GM12878 (cell line): ENCODE results near the gene DNAJC13. TPM values are rescaled to one million over a fixed set of nuclear protein-coding genes. Genes with fewer than 3 reads are reported as not detected.

Experiments
- ATAC-seq: fragments of 200-7000 bp; cut with Tn5 transposase; 3 replicates; pipeline ENCODE4 v1.9.1; 2020; ENCODE audit warnings: mild to moderate bottlenecking, moderate library complexity
- BruUV-seq: library from RNA; stranded (reverse); fragments of 400-500 nt; replicated peaks from 2 replicates; lab custom pipeline; 2021; lab: Mats Ljungman, UMichigan
- CTCF ChIA-PET: fragments of 300-600 bp; sonication (Branson Sonifier 250); formaldehyde crosslinking; extraction: SDS; loops from one replicate; lab custom pipeline; 2021; ENCODE audit warnings: inconsistent platforms; lab: Yijun Ruan, JAX
- POLR2A ChIA-PET: fragments of 350-600 bp; formaldehyde crosslinking; extraction: SDS; loops from one replicate; lab custom pipeline; 2021; ENCODE audit warnings: inconsistent platforms; lab: Charles Lee
- RAD21 ChIA-PET: fragments of 300-600 bp; sonication (Branson Sonifier 250); formaldehyde crosslinking; loops from one replicate; lab custom pipeline; 2023; ENCODE audit warnings: antibody characterized with exemption; ENCODE audit not compliant: unreplicated experiment; lab: Charles Lee
- SMC1A ChIA-PET: fragments of 300-600 bp; sonication (Branson Sonifier 250); formaldehyde crosslinking; loops from one replicate; lab custom pipeline; 2023; ENCODE audit not compliant: unreplicated experiment, uncharacterized antibody; lab: Charles Lee
- DNase-seq: peaks from one replicate; pipeline ENCODE4 v3.0.0-alpha.2; 2011; ENCODE audit warnings: low read depth, low spot score
- FAIRE-seq: peaks from 3 replicates; lab custom pipeline; 2011; peaks lifted over from hg19 to GRCh38; lab: Jason Lieb, UNC
- H2AFZ ChIP-seq: 2 replicates; pipeline ENCODE4 v1.6.0; 2011; ENCODE audit warnings: low read depth, low read length, control low read depth; ENCODE audit not compliant: control insufficient read depth
- H3K27ac ChIP-seq: 2 replicates; pipeline ENCODE4 v1.5.1; 2011; ENCODE audit warnings: control low read depth; ENCODE audit not compliant: control insufficient read depth, insufficient read depth
- H3K27me3 ChIP-seq, 2 experiments: replicated peaks in 1 of 2; 2 replicates each; pipeline versions ENCODE4 v1.6.0 to v1.6.1; 2011; ENCODE audit warnings: low read length in 1 of 2; ENCODE audit not compliant: control insufficient read depth in 2 of 2, insufficient read depth in 2 of 2
- H3K36me3 ChIP-seq, 2 experiments: 2 replicates each; pipeline ENCODE4 v1.5.1; 2011; ENCODE audit warnings: low read length in 1 of 2; ENCODE audit not compliant: control insufficient read depth in 2 of 2, insufficient read depth in 2 of 2
- H3K4me1 ChIP-seq: 2 replicates; pipeline ENCODE4 v1.6.1; 2011; ENCODE audit warnings: mild to moderate bottlenecking, low read length, moderate library complexity, mixed read lengths; ENCODE audit not compliant: control insufficient read depth, insufficient read depth
- H3K4me2 ChIP-seq: 2 replicates; pipeline ENCODE4 v1.6.0; 2011; ENCODE audit warnings: control low read depth; ENCODE audit not compliant: control insufficient read depth, insufficient read depth
- H3K4me3 ChIP-seq: fragments of 200-600 bp; sonication (generic); 2 replicates; pipeline ENCODE4 v1.5.1; 2016
- H3K79me2 ChIP-seq: 2 replicates; pipeline ENCODE4 v1.6.0; 2011; ENCODE audit warnings: low read length; ENCODE audit not compliant: control insufficient read depth, insufficient read depth
- H3K9ac ChIP-seq: 2 replicates; pipeline ENCODE4 v1.8.0; 2011; ENCODE audit warnings: low read length, control low read depth, mixed read lengths; ENCODE audit not compliant: control insufficient read depth, insufficient read depth
- H3K9me3 ChIP-seq: replicated peaks from 3 replicates; pipeline ENCODE4 v1.5.1; 2011; ENCODE audit warnings: mild to moderate bottlenecking, low read length; ENCODE audit not compliant: control insufficient read depth, insufficient read depth
- H4K20me1 ChIP-seq: 2 replicates; pipeline ENCODE4 v1.6.0; 2011; ENCODE audit not compliant: control insufficient read depth, insufficient read depth
- ATF2 ChIP-seq: IDR thresholded peaks from 2 replicates; pipeline ENCODE4 v1.6.1; 2012; ENCODE audit warnings: low read length, inconsistent platforms
- ATF3 ChIP-seq: IDR thresholded peaks from 2 replicates; pipeline ENCODE4 v1.6.1; 2011; ENCODE audit warnings: low read depth, mild to moderate bottlenecking, low read length, moderate library complexity, borderline replicate concordance; ENCODE audit errors: extremely low read depth
- CEBPB ChIP-seq, 2 experiments: fragments of 150-350 bp in 1 of 2; IDR thresholded peaks; 2 replicates each; pipeline ENCODE4 v1.6.1; 2012 to 2014; ENCODE audit warnings: low read depth in 2 of 2, low read length in 2 of 2, borderline replicate concordance in 1 of 2, inconsistent platforms in 1 of 2
- CHD2 ChIP-seq: IDR thresholded peaks from 2 replicates; pipeline ENCODE4 v1.6.1; 2011; ENCODE audit warnings: low read depth, low read length, improper control_type of control experiment, borderline replicate concordance
- MTA3 ChIP-seq: IDR thresholded peaks from 2 replicates; pipeline ENCODE4 v1.6.1; 2012; ENCODE audit warnings: low read length, inconsistent platforms, borderline replicate concordance
- MXI1 ChIP-seq: fragments of 150-350 bp; IDR thresholded peaks from 2 replicates; pipeline ENCODE4 v1.6.1; 2011; ENCODE audit warnings: low read depth, mild to moderate bottlenecking, inconsistent platforms, low read length, improper control_type of control experiment
- PBX3 ChIP-seq: IDR thresholded peaks from 2 replicates; pipeline ENCODE4 v1.6.1; 2011; ENCODE audit warnings: mild to moderate bottlenecking, low read depth, low read length, moderate library complexity; ENCODE audit not compliant: insufficient replicate concordance
- STAT1 ChIP-seq: fragments of 450-650 bp; conservative IDR thresholded peaks from 2 replicates; pipeline ENCODE4 v1.6.1; 2014; ENCODE audit warnings: antibody characterized with exemption, mild to moderate bottlenecking
- TARDBP ChIP-seq: IDR thresholded peaks from 2 replicates; pipeline ENCODE4 v1.6.1; 2016; ENCODE audit warnings: borderline replicate concordance
- USF1 ChIP-seq: IDR thresholded peaks from 2 replicates; pipeline ENCODE4 v1.6.1; 2011; ENCODE audit warnings: borderline replicate concordance, low read depth, mild to moderate bottlenecking, moderate library complexity, mixed read lengths, low read length; ENCODE audit not compliant: insufficient read depth; ENCODE audit errors: extremely low read length
- YY1 ChIP-seq: IDR thresholded peaks from 2 replicates; pipeline ENCODE4 v1.6.1; 2011; ENCODE audit warnings: low read depth, mild to moderate bottlenecking, low read length
- ZSCAN29 ChIP-seq: fragments of 450-650 bp; IDR thresholded peaks from 2 replicates; pipeline ENCODE4 v1.6.1; 2017; ENCODE audit warnings: mild to moderate bottlenecking, moderate library complexity
- WGBS: methylation state at CpG from one replicate; pipeline ENCODE4 v1.1.6; 2016; ENCODE audit warnings: low lambda C conversion rate; ENCODE audit not compliant: insufficient replicate concordance, insufficient coverage; ENCODE audit errors: missing lambda C conversion rate; 5-methylcytosine and 5-hydroxymethylcytosine counted together
- in situ Hi-C: fragments of 300-500 bp; cut with MboI; formaldehyde crosslinking; loops from 9 replicates; pipeline ENCODE4 v1.14.3; 2018; ENCODE audit warnings: mixed read lengths
- intact Hi-C: fragments of 100-400 bp; cut with micrococcal nuclease; formaldehyde crosslinking; loops from one replicate; pipeline ENCODE4 v1.14.2; 2022; ENCODE audit not compliant: unreplicated experiment
- polyA plus RNA-seq, 11 experiments: library from polyadenylated mRNA; depleted of rRNA in 4 of 11; unstranded in 6 of 11; stranded (reverse) in 5 of 11; fragments of >200 nt; fragmentation: Nextera tagmentation in 4 of 11; fragmentation: Illumina TruSeq in 1 of 11; extraction: Ambion mirVana in 4 of 11; extraction: Trizol in 1 of 11; gene quantifications; 1 replicate in 1 of 11; 2 replicates in 10 of 11; pipeline versions ENCODE4 v1.2.1 to v1.2.3, GENCODE V29; 2011 to 2016; ENCODE audit warnings: inconsistent platforms in 2 of 11, missing spikeins in 2 of 11, low read depth in 1 of 11
- total RNA-seq, 4 experiments: library from RNA; depleted of rRNA in 3 of 4; stranded (reverse); fragments of >200 nt in 3 of 4; fragmentation: Illumina TruSeq in 1 of 4; extraction: Trizol in 1 of 4; gene quantifications; 2 replicates each; pipeline versions ENCODE4 v1.2.1 to v1.2.3, GENCODE V29; 2013 to 2021

The DNAJC13 gene
- total and polyA plus RNA-seq, 10 of the 15 experiments (the other 5 are each of a cell fraction or from before 2014, with no cell fraction given), result 8.3 to 33.9 (median 17.0) TPM

GRCh38 chr3:132504375-132504933, 87.2 kb downstream of the DNAJC13 start:
- in situ Hi-C loops, result no loop called here
- no peak overlapping the region for H3K4me3 ChIP-seq
- no TSS peak for BruUV-seq
- TF ChIP-seq TARDBP, result no peak
- ChIA-PET CTCF (interaction anchor here (0.7 to 1.3 kb wide), 3 partner anchors 31 to 153 kb away, joined by 3 read pairs; no protein-coding TSS in a partner anchor), POLR2A (no interaction called here), RAD21 (no interaction called here), SMC1A (interaction anchor here (0.7 to 1.8 kb wide), 3 partner anchors 13 to 26 kb away, joined by 3 to 9 read pairs (median 3); no protein-coding TSS in a partner anchor)
- H3K79me2 ChIP-seq, result no peaks in the 10 kb centered on the region
- H3K9ac ChIP-seq, result no peak overlapping the region
- no peaks in the 10 kb centered on the region for H3K27me3 ChIP-seq
- no peak overlapping the region for H2AFZ ChIP-seq
- ATAC-seq (no peak), DNase-seq (no peak), FAIRE-seq (no peak)
- no peaks in the 10 kb centered on the region for H4K20me1 ChIP-seq
- H3K27ac ChIP-seq, result no peak overlapping the region
- H3K4me2 ChIP-seq, result no peak overlapping the region
- peaks cover 0 to 26% of the 10 kb centered on the region in 2 experiments; a peak in 3 of 4 replicates for H3K36me3 ChIP-seq
- H3K4me1 ChIP-seq, result no peaks in the 10 kb centered on the region
- intact Hi-C loops, result no loop called here
- H3K9me3 ChIP-seq, result no peaks in the 10 kb centered on the region

GRCh38 chr3:132507657-132508056, 90.4 kb downstream of the DNAJC13 start:
- Histone ChIP-seq H2AFZ (no peak overlapping the region), H4K20me1 (no peaks in the 10 kb centered on the region), H3K27me3 (no peaks in the 10 kb centered on the region), H3K79me2 (no peaks in the 10 kb centered on the region), H3K4me2 (no peak overlapping the region), H3K9ac (no peak overlapping the region), H3K36me3 (peaks cover 0 to 24% of the 10 kb centered on the region in 2 experiments; a peak in 3 of 4 replicates), H3K4me3 (no peak overlapping the region), H3K9me3 (no peaks in the 10 kb centered on the region), H3K27ac (no peak overlapping the region), H3K4me1 (no peaks in the 10 kb centered on the region)
- RAD21 ChIA-PET, result no interaction called here
- no peak for DNase-seq
- SMC1A ChIA-PET, result interaction anchor here (1.1 to 1.7 kb wide), 2 partner anchors 13 to 27 kb away, joined by 3 to 4 read pairs; no protein-coding TSS in a partner anchor
- POLR2A ChIA-PET, result interaction anchor here (0.6 kb wide), 1 partner anchor 988 kb away, joined by 3 read pairs; no protein-coding TSS in a partner anchor
- ATAC-seq, result no peak
- CTCF ChIA-PET, result interaction anchor here (0.7 to 2.5 kb wide), 3 partner anchors 28 to 156 kb away, joined by 3 to 7 read pairs (median 4); no protein-coding TSS in a partner anchor
- WGBS, result 93% methylated on average over 4 of the region's 4 CpGs
- in situ Hi-C loops (no loop called here), intact Hi-C loops (no loop called here)
- FAIRE-seq, result no peak
- no TSS peak for BruUV-seq
- no peak for TF ChIP-seq PBX3
- TF ChIP-seq MXI1, result no peak
- TF ChIP-seq ATF3, result no peak
- no peak for TF ChIP-seq CEBPB (IDR thresholded peaks at IDR 0.05; ENCODE audit: borderline replicate concordance in 1 of 2, low read depth in 2 of 2, low read length in 2 of 2)
- TF ChIP-seq STAT1, result no peak
- TF ChIP-seq ZSCAN29, result no peak
- no peak for TF ChIP-seq ATF2
- no peak for TF ChIP-seq MTA3
- TF ChIP-seq YY1, result no peak
- no peak for TF ChIP-seq CHD2
- no peak for TF ChIP-seq USF1
